MM.1S (cell line): Measurements from ENCODE around the gene USP24.

Experiments
- DNase-seq: peaks from one replicate; pipeline ENCODE4 v3.0.0-alpha.2; 2015
- H2AFZ ChIP-seq: fragments of 300-600 bp; sonication (generic); 2 replicates; pipeline ENCODE4 v1.6.0; 2016; ENCODE audit warnings: antibody characterized with exemption, low read length
- H3F3A ChIP-seq: fragments of 300-600 bp; sonication (generic); 2 replicates; pipeline ENCODE4 v1.6.1; 2016; ENCODE audit warnings: mild to moderate bottlenecking, antibody characterized with exemption, low read length, moderate library complexity, mixed read lengths; ENCODE audit not compliant: insufficient read depth
- H3K27ac ChIP-seq: fragments of 300-600 bp; sonication (generic); 2 replicates; pipeline ENCODE4 v1.5.1; 2016; ENCODE audit warnings: mild to moderate bottlenecking, low read length
- H3K27me3 ChIP-seq: fragments of 300-600 bp; sonication (generic); replicated peaks from 2 replicates; pipeline ENCODE4 v1.6.0; 2016; ENCODE audit warnings: low read length; ENCODE audit not compliant: insufficient read depth
- H3K36me3 ChIP-seq: fragments of 300-600 bp; sonication (generic); replicated peaks from 2 replicates; pipeline ENCODE4 v1.6.1; 2016; ENCODE audit warnings: mild to moderate bottlenecking, low read length, mixed read lengths; ENCODE audit not compliant: insufficient read depth
- H3K4me1 ChIP-seq: fragments of 300-600 bp; sonication (generic); 2 replicates; pipeline ENCODE4 v1.6.1; 2016; ENCODE audit warnings: low read length, mixed read lengths
- H3K4me2 ChIP-seq: fragments of 300-600 bp; sonication (generic); 2 replicates; pipeline ENCODE4 v1.6.0; 2016; ENCODE audit warnings: low read depth, low read length
- H3K4me3 ChIP-seq: fragments of 300-600 bp; sonication (generic); 2 replicates; pipeline ENCODE4 v1.5.1; 2016; ENCODE audit warnings: low read length, mixed read lengths
- H3K79me2 ChIP-seq: fragments of 300-600 bp; sonication (generic); 2 replicates; pipeline ENCODE4 v1.6.1; 2016; ENCODE audit warnings: mixed run types, low read length, mixed read lengths
- H3K9ac ChIP-seq: fragments of 300-600 bp; sonication (generic); 2 replicates; pipeline ENCODE4 v1.6.1; 2016; ENCODE audit warnings: low read length, mixed read lengths
- H3K9me2 ChIP-seq: fragments of 300-600 bp; sonication (generic); replicated peaks from 2 replicates; pipeline ENCODE4 v1.6.1; 2016; ENCODE audit warnings: mild to moderate bottlenecking, low read length, mixed read lengths; ENCODE audit not compliant: insufficient read depth
- H3K9me3 ChIP-seq: fragments of 300-600 bp; sonication (generic); replicated peaks from 2 replicates; pipeline ENCODE4 v1.6.1; 2016; ENCODE audit warnings: mild to moderate bottlenecking, low read length, mixed read lengths; ENCODE audit not compliant: insufficient read depth
- H4K20me1 ChIP-seq: fragments of 300-600 bp; sonication (generic); 2 replicates; pipeline ENCODE4 v1.6.1; 2016; ENCODE audit warnings: mild to moderate bottlenecking, low read length, moderate library complexity, mixed read lengths; ENCODE audit not compliant: insufficient read depth
- CTCF ChIP-seq: fragments of 300-600 bp; sonication (generic); IDR thresholded peaks from 2 replicates; pipeline ENCODE4 v1.5.1; 2016; ENCODE audit warnings: antibody characterized with exemption, low read length, mixed read lengths
- EZH2 ChIP-seq: fragments of 300-600 bp; sonication (generic); optimal IDR thresholded peaks from 2 replicates; pipeline ENCODE3; 2017; ENCODE audit warnings: low read depth, mild to moderate bottlenecking, antibody characterized with exemption, low read length, mixed read lengths
- EZH2phosphoT487 ChIP-seq: fragments of 300-600 bp; sonication (generic); IDR thresholded peaks from 2 replicates; pipeline ENCODE4 v1.6.1; 2018; ENCODE audit warnings: antibody characterized with exemption, low read length

The USP24 gene

DNA sequence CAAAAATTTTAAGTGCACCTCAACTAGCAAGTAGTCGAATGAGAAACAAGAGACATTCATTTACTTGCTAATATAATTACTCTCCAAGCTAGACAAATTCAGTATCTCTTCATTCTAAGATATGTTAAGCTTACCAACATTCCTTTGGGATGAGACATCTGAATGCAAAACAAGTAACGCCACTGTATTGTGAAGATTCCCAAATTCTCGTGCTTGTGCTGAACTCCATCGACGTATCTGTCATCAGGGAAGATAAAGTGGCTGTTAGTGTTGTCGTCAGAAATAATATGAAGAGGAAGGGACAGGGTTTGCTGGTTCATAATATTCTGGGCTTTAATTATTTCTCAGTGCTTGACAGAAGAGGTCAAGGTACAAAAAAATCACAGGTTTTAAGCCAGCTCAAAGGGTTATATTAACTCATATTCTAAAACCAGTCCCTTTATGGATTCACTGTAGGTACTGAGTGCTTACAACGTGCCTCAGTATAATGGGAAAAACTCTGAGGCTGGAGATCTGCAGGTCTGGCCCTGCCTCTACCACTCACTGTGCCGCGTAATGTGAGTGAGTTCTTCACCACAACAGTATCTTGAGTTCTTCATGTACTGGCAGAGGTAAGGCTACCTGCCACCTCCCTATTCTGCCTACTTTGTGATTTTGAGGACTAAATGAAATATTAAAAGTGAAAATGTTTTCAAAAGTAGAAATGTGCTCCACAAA is 133.8 kb downstream of the USP24 start:
- Histone ChIP-seq H3F3A (no peaks in the 10 kb centered on the region), H2AFZ (no peak overlapping the region), H3K9me3 (no peaks in the 10 kb centered on the region), H3K27me3 (no peaks in the 10 kb centered on the region), H3K4me3 (no peak overlapping the region), H3K79me2 (no peaks in the 10 kb centered on the region), H3K4me1 (no peaks in the 10 kb centered on the region), H4K20me1 (no peaks in the 10 kb centered on the region), H3K36me3 (no peaks in the 10 kb centered on the region), H3K9ac (no peak overlapping the region), H3K27ac (no peak overlapping the region), H3K4me2 (no peak overlapping the region), H3K9me2 (no peaks in the 10 kb centered on the region)
- no peak for TF ChIP-seq EZH2
- TF ChIP-seq EZH2phosphoT487, result no peak
- no peak for TF ChIP-seq CTCF
- no peak for DNase-seq

DNA sequence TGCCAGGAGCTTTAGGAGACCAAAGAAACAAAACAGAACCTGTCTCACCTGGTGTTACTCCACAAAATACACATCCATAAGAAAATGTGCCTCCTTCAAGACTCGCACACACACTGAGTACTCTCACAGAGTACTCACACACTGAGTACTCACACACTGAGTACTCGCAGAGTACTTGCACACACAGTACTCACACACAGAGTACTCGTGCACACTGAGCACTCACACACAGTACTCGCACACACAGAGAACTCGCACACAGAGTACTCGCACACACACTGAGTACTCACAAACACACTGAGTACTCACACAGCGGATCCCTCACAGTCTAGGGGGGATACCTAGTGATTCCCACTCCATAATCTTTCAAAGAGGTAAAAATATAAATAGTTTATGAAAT is 135.5 kb downstream of the USP24 start:
- Histone ChIP-seq H3K27me3 (no peaks in the 10 kb centered on the region), H3K79me2 (no peaks in the 10 kb centered on the region), H3K9ac (no peak overlapping the region), H3K4me3 (no peak overlapping the region), H4K20me1 (no peaks in the 10 kb centered on the region), H3K9me2 (no peaks in the 10 kb centered on the region), H2AFZ (no peak overlapping the region), H3K27ac (no peak overlapping the region), H3K36me3 (no peaks in the 10 kb centered on the region), H3F3A (no peaks in the 10 kb centered on the region), H3K4me2 (no peak overlapping the region), H3K9me3 (no peaks in the 10 kb centered on the region), H3K4me1 (no peaks in the 10 kb centered on the region)
- no peak for DNase-seq
- no peak for TF ChIP-seq EZH2
- no peak for TF ChIP-seq EZH2phosphoT487
- TF ChIP-seq CTCF, result no peak

DNA sequence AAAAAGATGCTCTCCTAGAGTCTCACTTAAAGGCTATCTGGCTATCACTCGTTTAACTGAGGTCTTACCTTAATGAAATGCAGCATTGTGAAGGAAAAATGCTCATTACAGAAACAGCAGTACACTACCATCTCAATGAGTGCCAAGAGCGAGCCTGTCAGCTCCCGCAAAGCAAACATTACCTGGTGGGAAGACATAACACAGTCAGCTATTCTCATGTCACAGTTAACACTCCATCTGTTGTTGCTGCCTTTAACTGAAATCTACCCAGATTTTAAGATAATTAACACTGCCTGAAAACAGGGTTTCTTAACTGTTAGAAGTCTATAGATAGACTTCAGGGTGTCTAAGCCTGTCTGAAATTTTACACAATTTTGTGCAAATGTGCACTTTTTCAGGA is 136.7 kb downstream of the USP24 start:
- H3K4me1 ChIP-seq, result no peaks in the 10 kb centered on the region
- TF ChIP-seq EZH2phosphoT487 (no peak), CTCF (no peak), EZH2 (no peak)
- no peaks in the 10 kb centered on the region for H3K79me2 ChIP-seq
- no peaks in the 10 kb centered on the region for H3K9me2 ChIP-seq
- no peak overlapping the region for H3K4me3 ChIP-seq
- H3F3A ChIP-seq, result no peaks in the 10 kb centered on the region
- no peaks in the 10 kb centered on the region for H3K36me3 ChIP-seq
- DNase-seq, result no peak
- H3K27ac ChIP-seq, result no peak overlapping the region
- H3K9me3 ChIP-seq, result no peaks in the 10 kb centered on the region
- H3K9ac ChIP-seq, result no peak overlapping the region
- no peak overlapping the region for H2AFZ ChIP-seq
- no peak overlapping the region for H3K4me2 ChIP-seq
- H4K20me1 ChIP-seq, result no peaks in the 10 kb centered on the region
- no peaks in the 10 kb centered on the region for H3K27me3 ChIP-seq
